ENCODE measurements around the gene GYS1.

GYS1 gene

DNA sequence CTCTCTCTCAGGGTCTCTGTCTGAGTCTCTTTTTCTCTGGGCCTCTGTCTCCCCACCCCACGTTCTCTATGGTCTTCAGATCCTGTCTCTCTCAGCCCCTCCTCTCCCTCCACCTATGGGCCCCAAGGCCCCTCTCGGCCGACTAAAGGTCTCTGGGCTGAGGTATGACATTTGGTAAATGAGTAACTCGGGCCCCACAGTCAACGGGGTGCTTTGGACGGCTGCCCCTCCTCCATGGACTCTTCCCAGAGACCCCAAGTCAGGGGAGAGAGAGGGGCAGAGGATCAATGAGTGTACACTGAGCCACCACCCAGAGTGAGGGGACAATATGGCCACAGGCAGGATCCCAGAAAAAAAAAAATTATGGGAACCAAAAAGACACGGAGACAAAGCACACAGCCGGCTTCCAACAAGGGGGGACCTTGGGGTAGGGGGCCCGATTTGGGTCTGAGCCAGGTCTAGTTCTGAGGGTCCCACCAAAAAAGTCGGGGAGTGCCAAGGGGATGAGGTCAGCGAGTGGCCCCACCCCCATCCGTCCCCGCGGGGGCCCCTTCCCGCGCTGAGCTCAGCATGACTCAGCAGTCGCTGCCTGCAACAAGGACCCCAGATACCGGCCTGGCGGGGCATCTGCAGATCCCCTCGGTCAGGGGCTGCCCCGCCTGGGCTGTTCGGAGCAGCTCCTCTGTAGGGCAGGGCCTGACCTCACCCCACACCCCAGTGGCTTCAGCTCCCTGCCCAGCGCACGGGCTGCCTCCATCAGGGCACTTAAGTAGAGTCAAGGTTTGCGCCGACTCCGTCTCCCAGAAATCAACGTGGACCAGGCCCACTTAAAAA, 29.5 kb downstream of the GYS1 start:
- DNase-seq (ENCODE audit: low read depth) = peak; percentile 68

- DNase-seq (ENCODE audit: low read depth) = no peak
These were observed 30.3 kb downstream of the GYS1 start for GRCh38 chr19:48962849-48963165.

GRCh38 chr19:48962029-48962848, 30.9 kb downstream of the GYS1 start:
- DNase-seq (ENCODE audit: low read depth) = peak; percentile 18

- no peak for DNase-seq (ENCODE audit: low read depth)
These were observed 31.5 kb downstream of the GYS1 start for GRCh38 chr19:48961673-48962028.

DNA sequence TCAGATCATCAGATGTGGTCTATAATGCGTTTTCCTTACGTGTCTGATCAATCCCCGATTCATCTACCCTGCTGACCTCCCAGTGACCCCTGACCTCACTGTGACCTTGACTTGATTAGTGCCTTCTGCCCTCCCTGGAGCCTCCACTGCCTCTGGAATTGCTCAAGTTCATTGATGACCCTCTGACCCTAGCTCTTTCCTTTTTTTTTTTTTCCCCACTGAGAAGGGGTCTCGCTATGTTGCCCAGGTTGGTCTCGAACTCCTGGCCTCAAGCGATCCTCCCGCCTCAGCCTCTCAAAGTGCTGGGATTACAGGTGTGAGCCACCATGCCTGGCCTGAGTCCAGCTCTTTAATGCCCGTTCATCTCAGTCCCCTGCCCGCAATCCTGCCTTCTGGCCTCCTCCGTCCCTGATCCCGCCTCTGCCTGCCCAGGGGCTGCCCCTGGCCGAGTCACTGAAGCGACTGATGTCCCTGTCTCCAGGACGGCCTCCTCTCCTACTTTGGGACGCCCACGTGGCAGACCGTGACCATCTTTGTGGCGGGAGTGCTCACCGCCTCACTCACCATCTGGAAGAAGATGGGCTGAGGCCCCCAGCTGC, 32.0 kb downstream of the GYS1 start:
- DNase-seq (ENCODE audit: low read depth) = no peak

- DNase-seq (ENCODE audit: low read depth) = no peak
These were observed 33.5 kb downstream of the GYS1 start for GRCh38 chr19:48959341-48960239.

DNA sequence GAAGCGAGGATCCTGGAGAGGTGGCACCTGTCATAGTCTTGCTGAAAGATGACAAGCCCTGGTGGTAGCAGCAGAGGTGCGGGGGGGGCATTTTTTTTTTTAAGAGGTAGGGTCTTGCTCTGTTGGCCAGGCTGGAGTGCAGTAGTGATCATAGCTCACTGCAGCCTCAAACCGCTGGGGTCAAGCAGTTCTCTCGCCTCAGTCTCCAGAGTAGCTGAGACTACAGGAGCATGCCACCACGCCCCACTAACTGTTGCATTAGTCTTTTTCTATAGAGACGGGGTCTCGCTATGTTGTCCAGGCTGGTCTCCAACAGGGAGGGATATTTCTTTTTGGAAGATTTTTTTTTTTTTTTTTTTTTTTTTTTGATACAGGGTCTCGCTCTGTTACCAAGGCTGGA, 35.1 kb downstream of the GYS1 start:
- no peak for DNase-seq (ENCODE audit: low read depth)

DNA sequence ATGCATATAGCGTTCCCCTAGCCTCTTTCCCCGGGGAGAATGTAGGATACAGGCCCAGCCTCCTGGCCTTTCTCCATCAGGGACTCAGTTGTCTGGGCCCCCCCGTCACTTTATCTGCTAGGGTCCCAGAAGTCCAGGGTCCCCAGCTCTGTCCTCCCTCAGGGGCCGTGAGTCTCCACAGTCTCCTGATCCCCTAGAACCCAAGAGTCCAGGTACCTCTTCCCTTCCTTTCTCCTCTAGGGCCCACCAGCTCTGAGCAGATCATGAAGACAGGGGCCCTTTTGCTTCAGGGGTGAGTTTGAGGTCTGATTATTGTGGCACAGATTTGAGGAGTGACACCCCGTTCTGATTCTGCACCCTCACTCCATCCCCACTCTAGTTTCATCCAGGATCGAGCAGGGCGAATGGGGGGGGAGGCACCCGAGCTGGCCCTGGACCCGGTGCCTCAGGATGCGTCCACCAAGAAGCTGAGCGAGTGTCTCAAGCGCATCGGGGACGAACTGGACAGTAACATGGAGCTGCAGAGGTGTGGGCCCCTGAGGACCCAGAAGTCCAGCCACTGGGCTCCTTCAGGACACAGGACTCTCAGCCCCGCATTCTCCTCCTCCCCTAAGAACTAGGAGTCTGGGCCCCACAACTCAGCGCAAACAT, 37.7 kb downstream of the GYS1 start:
- DNase-seq (ENCODE audit: low read depth) = no peak

DNA sequence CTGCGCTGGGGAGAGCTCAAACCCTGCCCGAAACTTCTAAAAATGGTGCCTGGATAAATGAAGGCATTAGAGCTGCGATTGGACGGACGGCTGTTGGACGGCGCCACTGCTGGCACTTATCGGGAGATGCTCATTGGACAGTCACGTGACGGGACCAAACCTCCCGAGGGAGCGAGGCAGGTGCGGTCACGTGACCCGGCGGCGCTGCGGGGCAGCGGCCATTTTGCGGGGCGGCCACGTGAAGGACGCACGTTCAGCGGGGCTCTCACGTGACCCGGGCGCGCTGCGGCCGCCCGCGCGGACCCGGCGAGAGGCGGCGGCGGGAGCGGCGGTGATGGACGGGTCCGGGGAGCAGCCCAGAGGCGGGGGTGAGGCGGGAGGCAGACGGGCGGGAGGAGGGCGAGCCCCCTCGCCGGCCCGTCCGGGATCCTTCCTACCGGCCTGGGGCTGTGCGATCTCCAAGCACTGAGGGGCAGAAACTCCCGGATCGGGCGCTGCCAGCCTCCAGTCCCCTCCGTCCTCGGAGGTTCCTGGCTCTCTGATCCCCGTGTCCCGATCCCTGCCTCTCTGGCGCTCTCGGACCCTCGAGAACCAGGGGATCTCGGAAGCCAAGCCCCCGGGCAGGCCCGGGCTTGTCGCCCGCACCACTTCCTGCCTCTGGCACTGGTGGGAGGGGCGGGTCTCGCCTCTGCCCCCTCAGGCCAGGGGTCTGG, 38.4 kb downstream of the GYS1 start, which contains the start of gene BAX:
TSS of gene BAX (plus strand) at position 281 of the 713 bp plus-strand sequence. CDS start at position 335, 54 bp downstream.
- DNase-seq (ENCODE audit: low read depth) = peak; percentile 92

DNA sequence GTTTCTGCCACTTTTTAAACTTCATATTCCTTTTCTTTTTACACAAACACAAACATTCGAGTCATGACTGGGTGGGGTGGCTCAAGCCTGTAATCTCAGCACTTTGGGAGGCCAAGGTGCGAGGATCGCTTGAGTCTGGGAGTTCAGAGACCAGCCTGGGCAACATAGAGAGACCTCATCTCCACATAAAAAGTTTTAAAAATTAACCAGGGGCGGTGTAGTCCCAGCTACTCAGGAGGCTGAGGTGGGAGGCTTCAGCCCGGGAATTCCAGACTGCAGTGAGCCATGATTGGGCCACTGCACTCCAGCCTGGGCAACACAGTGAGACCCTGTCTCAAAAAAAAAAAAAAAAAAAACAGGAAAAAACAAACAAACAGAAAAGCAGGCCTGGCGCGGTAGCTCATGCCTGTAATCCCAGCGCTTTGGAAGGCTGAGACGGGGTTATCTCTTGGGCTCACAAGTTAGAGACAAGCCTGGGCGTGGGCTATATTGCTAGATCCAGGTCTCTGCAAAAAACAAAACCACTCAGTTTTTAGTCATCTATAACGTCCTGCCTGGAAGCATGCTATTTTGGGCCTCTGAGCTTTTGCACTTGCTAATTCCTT, 39.0 kb downstream of the GYS1 start:
- DNase-seq (ENCODE audit: low read depth) = no peak

- DNase-seq (ENCODE audit: low read depth) = no peak
These were observed 40.0 kb downstream of the GYS1 start for GRCh38 chr19:48953141-48953540.

- no peak for DNase-seq (ENCODE audit: low read depth)
These were observed 42.1 kb downstream of the GYS1 start for GRCh38 chr19:48950830-48951519.

DNA sequence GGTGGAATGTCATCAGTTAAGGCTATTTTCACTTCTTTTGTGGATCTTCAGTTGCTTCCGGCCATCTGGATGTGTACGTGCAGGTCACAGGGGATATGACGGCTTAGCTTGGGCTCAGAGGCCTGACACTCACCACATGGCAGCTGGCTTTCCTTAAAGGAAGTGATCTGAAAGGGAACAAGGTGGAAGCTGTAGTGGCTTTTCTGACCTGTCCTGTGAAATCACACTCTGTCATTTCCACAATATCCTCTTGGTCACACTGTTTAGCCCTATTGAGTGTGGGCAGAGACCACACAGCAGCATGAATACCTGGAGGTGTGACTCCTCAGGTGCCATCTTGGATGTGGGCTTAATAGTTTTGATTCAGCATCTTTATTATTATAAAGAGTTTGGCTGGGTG, 43.0 kb downstream of the GYS1 start:
- no peak for DNase-seq (ENCODE audit: low read depth)

GRCh38 chr19:48947258-48947542, 45.9 kb downstream of the GYS1 start:
- DNase-seq (ENCODE audit: low read depth) = no peak

GRCh38 chr19:48946463-48947257, 46.4 kb downstream of the GYS1 start:
- DNase-seq (ENCODE audit: low read depth) = no peak

DNA sequence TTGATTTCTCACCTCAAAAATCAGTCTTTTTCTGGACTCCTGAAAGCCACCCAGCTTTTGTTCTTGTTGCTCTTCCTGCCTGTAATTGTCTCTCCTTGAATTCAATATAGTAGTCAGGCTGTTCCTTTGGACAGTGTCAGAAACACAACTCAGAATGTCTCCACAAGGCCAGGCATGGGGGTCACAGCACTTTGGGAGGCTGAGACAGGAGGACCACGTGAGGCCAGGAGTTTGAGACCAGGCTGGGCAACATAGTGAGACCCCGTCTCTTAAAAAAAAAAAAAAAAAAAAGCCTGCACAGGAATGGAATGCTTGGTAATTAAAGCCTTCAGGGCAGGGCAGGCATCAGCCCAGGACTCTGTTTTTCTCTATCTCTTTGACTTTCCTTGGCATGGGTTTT, 47.3 kb downstream of the GYS1 start:
- DNase-seq (ENCODE audit: low read depth) = no peak

DNA sequence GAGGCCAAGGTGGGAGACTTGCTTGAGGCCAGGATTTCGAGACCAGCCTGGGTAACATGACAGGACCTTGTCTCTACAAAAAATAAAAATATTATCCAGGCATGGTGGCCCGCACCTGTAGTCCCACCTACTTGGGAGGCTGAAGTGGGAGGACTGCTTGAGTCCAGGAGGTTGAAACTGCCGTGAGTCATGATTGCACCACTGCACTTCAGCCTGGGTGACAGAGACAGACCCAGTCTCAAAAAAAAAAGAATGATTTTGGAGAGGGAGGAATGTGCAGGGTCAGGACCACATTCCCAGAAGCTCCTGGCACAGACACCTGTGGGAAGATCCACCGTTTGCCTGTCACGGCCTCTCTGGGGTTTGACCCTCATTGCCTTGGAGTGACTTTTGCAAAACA, 47.7 kb downstream of the GYS1 start:
- DNase-seq (ENCODE audit: low read depth) = no peak

DNA sequence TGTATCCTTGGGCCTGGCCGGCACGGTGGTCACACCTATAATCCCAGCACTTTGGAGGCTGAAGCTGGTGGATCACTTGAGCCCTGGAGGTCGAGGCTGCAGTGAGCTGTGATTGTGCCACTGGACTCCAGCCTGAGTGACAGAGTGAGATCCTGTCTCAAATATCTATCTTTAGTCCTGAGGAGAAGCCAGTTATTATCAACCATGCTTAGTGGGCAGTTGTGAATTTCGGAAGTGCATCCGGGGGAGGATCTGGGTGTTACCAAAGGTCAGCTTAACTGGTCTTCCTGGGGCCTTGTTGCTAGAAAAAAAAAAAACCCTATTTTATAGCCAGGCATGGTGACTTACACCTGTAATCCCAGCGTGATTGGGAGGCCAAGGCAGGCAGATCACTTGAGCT, 50.0 kb downstream of the GYS1 start:
- no peak for DNase-seq (ENCODE audit: low read depth)

- DNase-seq (ENCODE audit: low read depth) = no peak
These were observed 52.2 kb downstream of the GYS1 start for GRCh38 chr19:48940902-48941301.

Measured in fibroblast of gingiva (primary cell).